HG03432 (cell line): ENCODE measurements around the gene CLCNKB.
"Not testable (repeated sequence)": the region's sequence is repeated elsewhere in the genome, so short reads cannot be mapped to it uniquely, and the experiment has no call there.

Source experiments
- ATAC-seq: cut with Tn5 transposase; IDR thresholded peaks from one replicate; pipeline ENCODE4 v1.9.1; 2021; ENCODE audit warnings: mild to moderate bottlenecking, moderate library complexity; ENCODE audit not compliant: unreplicated experiment

CLCNKB gene

DNA sequence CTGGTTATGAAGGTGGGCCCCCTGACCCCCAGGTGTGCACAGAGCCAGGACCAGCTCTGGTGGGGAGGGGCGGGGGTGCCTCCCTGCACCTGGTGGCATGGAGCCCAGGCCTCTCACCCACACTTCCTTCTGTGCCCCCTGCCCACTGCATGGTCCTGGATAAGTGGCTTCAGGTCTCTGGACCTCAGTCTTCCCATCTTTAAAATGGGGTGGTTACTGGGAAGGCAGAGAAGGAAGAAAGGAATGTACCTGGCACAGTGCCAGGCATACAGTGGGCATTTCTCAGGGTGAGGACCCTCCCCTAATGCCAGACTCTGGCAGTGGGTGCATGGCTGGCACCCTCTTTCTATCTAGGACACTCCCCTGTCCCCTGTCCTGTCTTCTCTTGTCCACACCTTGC is 14.3 kb upstream of the CLCNKB start:
- ATAC-seq: no peak

DNA sequence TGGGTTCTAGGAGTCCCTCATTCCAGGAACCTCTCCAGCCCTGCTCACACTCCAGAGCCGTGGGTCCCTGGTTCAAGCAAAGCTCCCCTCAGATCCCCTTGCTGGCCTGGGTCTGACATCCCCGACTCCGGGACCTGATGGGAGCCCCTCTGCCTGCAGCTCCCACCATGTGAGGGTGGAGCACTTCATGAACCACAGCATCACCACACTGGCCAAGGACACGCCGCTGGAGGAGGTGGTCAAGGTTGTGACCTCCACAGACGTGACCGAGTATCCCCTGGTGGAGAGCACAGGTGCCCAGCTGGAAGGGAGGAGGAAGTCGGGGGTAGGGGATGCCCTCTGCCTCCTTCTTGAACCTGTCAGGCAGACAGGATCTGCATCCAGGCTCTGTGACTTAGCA is 12.0 kb upstream of the CLCNKB start:
- no peak for ATAC-seq

DNA sequence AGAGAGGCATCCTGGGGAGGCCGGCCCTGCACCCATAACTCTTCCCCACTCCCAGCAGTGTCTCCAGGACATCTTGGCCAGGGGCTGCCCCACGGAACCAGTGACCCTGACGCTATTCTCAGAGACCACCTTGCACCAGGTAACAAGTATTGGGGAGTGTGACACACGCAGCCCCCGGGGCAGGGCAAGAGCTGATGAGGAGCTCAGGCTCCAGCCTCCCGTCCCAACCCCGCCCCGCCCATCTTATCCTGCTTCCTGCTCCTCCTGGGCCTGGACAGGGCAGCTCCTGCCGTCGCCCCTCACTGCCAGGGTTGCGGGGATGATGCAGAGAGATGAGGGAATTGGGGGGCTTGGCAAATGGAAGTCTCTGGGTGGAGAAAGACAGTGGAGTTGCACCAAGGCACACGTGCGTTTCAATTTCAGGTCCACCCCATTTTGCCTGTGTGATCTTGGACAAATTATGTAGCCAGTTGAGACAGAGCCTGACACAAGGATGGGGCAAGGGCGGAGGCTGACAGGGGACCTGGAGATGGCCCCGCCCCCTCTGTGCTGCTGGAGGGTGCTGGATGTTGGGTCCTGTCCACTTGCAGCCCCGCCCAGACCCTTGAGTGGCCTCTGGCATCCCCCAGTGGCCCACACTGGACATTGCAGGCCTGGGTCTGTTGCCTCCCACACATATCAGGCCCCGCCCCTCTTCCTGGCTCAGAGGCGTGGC is 11.0 kb upstream of the CLCNKB start:
- peak; percentile 67 for ATAC-seq

DNA sequence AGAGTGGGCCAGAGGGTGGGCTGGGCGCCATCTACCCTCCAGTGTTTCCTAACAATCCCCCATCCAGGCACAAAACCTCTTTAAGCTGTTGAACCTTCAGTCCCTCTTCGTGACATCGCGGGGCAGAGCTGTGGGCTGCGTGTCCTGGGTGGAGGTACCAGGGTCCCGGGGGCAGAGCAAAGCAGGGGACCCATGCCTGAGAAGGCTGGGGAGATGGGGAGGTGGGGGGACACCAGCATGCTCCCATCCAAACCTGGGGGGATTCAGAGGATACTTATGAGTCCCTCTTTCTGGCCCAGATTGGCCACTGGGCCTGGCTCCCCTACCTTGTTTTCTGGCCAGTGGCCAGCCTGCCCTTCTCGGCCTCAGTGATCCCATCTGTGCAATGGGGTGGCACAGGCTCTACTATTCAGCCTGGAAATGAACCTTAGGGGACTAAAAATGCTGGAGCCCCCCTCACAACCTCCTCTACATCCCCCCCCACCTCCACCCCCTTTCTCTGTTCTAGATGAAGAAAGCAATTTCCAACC is 10.4 kb upstream of the CLCNKB start:
- ATAC-seq: not testable (repeated sequence)

DNA sequence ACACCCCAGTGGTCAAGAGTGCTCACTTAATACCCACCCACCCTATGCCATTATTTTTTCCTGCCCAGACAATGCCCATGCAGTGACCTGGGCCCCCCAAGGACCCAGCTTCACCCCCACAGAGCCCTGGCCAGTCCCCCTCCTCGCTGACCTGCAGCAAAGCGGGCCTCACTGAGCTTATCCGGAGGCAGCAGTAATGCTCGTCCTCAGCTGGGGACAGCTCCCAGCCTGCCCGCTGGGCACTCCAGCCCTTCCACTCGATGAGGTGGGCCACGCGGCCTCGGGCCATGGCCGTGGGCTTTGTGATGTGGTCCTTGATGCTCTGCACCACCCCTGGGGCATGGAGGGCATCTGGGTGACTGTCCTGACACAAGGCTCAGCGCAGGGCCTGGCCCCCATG is 7.1 kb upstream of the CLCNKB start:
- ATAC-seq: not testable (repeated sequence)

DNA sequence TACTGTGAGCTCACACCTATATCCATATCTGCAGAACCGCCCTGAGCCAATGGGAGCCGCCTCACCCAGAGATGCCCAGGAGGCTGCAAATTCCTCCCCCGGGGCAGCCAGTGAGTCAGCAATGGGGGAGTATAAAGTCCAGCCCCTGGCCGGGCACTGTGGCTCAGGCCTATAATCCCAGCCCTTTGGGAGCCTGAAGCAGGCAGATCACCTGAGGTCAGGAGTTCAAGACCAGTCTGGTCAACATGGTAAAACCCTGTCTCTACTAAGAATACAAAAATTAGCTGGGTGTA is 5.0 kb upstream of the CLCNKB start:
- ATAC-seq: no peak

DNA sequence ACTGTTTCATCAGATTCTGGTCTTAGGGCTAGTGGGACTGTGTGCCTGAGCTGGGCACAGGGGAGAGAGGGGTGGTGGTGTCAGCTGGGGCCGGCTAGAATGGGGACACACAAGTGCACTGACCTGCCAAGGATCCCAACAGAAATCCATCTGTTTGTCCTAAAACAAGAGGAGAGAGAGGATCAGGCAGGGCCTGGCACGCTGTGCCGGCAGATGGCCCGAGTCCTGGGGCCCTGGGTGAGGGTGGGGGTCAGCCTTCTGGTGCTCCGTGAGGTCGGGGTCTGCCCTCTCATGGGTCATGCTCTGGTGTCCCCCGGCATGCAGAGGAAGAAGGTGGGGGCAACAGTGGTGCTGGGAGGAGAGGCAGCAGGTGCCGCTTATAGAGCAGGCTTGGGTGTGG is 3.7 kb upstream of the CLCNKB start:
- ATAC-seq: not testable (repeated sequence)

DNA sequence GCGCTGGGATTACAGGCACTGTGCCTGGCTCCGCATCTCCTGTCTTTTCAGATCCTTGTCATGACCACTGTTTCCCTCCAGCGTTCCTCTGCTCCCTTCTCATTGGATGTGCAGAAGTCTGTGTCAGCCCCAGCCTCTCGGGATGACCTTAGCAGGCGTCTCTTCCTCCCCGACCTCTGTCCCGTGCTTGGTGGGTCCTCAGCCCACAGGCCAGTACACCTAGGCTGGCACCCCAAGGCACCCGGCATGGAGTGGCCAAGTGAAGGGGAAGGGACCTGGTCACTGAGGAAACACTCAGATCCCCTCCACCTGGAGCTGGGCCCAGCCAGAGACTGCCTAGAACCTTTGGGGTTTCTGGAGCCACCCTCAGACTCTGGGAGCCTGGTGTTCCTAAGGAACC is 2.4 kb upstream of the CLCNKB start:
- no peak for ATAC-seq

DNA sequence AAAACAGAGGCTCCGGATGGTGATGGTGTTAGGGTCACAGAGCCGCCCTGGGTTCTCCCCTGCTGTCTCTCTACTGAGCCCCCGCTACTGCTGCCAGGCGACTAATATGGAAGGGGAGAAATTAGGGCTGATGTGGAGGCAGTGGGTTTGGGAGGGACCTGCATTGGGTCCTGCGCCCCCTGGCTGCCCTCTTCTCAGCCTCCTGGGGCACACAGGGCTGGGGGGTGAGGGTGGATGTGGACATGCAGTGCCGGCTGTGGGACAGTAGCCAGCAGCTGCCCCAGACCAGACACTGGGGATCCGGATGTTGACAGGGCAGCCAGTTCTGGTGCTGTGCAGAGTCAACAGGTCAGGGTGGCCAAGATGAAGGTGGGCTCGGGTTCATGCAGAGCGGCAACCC is 1.5 kb upstream of the CLCNKB start:
- ATAC-seq: no peak

DNA sequence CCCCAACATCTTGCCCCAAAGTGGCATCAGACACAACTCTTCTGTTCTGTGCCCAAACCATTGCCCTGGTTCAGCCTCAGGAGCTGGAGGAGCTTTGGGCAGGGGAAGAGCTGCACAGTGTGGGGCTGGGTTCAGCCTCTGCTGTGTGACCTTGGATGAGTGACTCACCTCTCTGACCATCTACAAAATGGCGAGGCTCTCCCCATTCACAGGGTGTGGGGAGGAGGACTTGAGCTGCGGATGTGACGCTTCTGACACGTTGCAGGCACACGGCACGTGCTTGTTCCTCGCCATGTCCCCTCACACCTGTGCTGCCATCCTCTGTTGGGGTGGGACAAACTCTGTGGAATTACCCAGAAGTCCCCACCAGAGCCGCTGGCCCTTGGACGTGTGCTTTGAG is 928 bp upstream of the CLCNKB start:
- ATAC-seq: not testable (repeated sequence)

DNA sequence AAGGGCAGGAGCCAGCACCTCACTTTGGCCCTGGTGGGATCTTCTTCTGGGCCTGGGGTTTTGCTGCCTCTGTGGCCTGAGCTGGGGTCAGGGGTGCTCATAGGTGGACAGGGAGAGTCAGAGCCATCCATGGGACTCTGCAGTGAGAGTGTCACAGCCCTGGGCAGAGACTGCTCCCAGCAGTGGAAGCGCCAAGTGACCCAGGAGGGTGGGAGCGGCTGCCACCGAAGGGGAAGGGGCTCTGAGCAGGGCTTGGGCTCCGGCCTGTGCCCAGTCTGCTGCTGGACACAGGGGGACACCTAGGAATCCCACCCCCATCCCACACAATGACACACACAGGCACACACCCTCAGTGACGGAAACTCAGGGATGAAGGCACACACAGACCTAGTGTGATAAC is 368 bp downstream of the CLCNKB start:
- no peak for ATAC-seq

DNA sequence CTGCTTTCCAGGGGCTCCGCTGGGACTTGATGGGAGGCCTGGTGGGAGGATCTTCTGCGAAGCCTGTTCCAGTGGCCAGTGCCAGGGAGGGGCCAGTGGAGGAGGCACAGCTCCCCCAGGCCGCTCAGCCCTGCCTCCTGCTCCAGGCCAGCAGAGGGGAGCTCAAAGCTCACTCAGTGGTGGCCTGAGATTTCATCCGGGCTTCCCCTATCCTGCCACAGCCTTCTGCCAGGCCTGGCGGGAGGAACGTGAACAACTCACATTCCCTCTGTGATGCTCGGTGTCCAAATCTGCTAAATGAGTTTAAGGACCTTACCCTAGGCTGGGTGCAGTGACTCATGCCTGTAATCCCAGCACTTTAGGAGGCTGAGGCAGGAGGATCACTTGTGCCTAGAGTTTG is 3.3 kb downstream of the CLCNKB start:
- no peak for ATAC-seq

DNA sequence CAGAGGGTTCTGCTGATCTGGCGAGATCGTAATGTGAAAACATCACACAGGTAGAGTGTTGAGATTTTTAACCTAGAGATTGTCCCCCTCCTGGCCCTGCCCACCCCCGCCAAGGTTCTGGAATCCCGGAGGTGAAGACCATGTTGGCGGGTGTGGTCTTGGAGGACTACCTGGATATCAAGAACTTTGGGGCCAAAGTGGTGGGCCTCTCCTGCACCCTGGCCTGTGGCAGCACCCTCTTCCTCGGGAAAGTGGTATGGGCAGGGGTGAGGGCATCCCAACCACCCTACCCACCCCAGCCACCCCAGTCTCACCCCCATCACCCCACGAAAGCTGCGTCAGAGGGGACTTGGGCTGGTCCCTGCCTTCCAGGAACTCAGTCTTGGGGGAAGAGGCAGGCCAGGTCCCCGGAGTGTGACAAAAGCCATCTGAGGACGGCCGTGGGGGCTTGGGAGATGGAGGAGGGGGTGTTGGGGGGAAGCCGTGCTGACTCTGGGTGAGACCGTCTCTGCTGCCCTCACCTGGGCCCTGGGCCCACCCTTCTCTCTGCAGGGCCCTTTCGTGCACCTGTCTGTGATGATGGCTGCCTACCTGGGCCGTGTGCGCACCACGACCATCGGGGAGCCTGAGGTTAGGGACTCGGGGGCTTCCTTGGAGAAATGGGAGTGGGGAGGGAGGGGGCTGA is 4.4 kb downstream of the CLCNKB start:
- ATAC-seq: no peak

DNA sequence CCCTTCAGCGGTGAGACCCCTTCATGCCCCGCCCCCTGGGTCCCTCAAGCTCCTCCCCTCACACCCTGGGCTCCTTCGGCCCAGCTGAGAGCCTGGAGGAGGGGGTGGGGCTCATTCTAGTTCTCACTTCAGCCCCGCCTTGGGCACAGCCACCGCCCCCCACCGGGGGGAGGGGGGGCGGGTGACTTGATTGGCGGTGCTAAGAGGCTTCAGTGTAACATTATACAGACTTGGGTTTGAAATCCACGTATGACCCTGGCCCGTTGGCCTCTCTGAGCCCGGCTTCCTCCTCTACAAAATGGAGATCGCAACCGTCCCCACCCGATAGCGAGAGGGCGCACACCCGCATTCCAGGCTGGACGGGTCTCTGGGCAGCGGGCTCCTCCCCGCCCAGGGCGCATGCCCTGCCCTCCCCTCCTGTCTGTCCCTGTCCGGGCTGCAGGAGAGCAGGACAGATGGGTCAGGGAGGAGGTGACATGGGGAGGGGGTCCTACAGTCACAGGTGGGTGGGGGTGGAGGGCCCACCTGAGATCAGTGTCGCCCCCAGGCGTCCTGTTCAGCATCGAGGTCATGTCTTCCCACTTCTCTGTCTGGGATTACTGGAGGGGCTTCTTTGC is 5.1 kb downstream of the CLCNKB start:
- no peak for ATAC-seq

DNA sequence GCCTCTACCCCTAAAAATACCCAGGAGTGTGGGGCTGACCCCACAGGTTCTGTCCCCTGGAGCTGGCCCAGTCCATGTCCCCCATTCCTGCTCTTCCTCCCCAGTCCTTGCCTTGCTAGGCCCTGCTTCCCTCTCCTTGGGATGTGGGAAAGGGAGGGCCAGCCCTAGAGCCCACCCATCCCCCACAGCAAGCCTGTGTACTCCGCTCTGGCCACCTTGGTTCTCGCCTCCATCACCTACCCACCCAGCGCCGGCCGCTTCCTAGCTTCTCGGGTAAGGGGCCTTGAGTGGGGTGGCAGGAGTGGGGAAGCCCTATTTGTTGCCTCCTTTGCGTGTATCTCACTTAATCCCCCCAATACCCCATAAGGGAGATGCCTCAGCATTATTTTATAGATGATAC is 6.7 kb downstream of the CLCNKB start:
- no peak for ATAC-seq

DNA sequence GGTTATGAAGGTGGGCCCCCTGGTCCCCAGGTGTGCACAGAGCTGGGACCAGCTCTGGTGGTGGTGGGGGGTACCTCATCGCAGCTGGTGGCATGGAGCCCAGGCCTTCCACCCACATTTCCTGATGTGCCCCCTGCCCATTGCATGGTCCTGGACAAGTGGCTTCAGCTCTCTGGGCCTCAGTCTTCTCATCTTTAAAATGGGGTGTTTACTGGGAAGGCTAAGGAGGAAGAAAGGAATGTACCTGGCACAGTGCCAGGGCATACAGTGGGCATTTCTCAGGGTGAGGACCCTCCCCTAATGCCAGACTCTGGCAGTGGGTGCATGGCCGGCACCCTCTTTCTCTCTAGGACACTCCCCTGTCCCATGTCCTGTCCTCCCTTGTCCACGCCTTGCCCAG is 7.5 kb downstream of the CLCNKB start:
- no peak for ATAC-seq

DNA sequence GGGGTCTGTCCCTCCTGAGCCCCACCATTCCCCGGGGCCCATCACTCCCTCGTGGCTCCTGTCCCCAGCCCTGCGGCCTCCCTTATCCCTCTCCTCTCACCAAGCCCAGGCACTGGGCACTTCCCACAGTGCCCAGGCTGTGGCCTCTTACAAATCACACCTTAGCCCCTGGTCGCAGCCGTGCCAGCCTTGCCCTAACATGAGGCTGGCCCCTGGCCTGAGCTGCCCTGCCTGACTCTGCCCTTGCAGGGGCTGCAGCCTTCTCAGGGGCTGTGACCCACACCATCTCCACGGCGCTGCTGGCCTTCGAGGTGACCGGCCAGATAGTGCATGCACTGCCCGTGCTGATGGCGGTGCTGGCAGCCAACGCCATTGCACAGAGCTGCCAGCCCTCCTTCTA is 8.4 kb downstream of the CLCNKB start:
- ATAC-seq: not testable (repeated sequence)

DNA sequence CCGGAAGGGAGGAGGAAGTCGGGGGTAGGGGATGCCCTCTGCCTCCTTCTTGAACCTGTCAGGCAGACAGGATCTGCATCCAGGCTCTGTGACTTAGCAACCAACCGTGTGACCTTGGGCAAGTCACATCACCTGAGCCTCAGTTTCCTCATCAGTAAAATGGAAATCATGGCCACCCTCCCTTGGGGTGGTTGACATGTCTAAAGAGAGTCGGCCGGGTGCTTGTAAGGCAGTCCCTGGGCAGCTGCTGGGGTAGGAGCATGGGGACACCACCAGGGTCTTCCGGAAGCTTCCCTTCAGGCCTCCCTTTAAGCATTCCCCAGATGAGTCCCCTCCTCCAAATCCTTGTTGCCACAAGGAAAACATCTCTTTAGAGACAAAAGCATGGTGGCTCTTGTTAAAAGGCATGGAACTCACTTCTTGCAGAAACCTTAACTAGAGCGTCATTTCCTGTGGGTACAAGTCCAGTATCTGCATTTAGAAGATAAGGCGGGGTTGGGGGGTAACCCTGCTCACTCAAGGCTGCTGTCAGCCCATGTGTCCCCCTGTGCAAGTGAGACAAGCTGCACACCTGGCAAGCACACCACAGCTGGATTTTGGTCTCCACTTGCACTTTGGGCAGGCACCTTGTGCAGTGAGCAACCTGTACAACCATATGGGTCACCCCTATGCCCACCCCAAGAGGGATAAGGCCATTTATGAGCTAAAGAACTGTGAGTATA is 10.4 kb downstream of the CLCNKB start:
- no peak for ATAC-seq

DNA sequence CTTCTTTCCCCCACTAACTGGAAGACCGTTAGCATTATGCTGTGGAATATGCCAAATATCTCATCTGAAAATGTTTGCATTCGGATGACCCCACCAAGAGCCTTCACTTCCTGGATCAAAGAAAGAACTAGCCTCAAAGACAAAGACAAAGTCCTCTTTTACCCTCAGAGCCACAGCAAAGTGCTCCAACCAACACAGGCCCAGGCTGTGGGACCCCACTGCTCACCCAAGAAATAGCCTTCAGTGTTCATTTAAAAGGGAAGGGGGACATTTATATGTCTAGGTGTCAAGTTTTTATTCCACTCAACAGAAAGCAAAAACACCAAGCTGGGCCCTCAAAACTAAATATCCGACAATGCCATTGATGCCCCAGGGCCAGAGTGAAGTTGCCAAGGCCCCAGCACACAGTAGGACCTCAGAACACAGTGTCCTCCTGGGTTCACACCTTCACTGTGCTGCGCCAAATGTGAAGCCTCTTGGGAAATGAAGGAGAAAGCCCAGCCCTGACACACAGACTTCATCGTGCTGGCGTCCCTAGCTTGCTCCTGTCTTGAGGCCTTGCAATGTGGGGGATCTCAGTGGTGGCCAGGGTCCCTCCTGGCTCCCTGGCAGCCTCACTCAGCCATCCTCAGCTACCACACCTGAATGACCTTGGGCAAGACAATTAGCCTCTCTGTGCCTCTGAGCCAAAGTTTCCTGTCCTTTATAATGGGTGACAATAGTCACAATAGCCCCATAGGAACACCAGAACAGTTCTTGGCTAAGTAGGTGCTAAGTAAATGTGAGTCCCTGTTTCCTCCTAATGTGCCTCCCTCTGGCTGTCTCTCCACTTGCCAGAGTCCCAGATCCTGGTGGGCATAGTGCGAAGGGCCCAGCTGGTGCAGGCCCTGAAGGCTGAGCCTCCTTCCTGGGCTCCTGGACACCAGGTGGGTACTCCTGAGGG is 11.3 kb downstream of the CLCNKB start:
- no peak for ATAC-seq
